GM23338 (cell line): ENCODE data around the gene PLEKHA8. TPM values are rescaled to one million over a fixed set of nuclear protein-coding genes. Genes with fewer than 3 reads are reported as not detected.

Experiments used
- ATAC-seq: fragments of 200-7000 bp; cut with Tn5 transposase; 3 replicates; pipeline ENCODE4 v1.9.1; 2020
- DNase-seq: peaks from one replicate; pipeline ENCODE4 v3.0.0-alpha.2; 2015; ENCODE audit warnings: low spot score
- H2AFZ ChIP-seq: fragments of 200-600 bp; sonication (generic); 2 replicates; pipeline ENCODE4 v1.8.0; 2016; ENCODE audit warnings: antibody characterized with exemption, mild to moderate bottlenecking, moderate library complexity
- H3F3A ChIP-seq: fragments of 200-600 bp; sonication (generic); replicated peaks from 2 replicates; pipeline ENCODE4 v1.8.0; 2017; ENCODE audit warnings: antibody characterized with exemption, mixed run types, low read depth
- H3K27ac ChIP-seq: fragments of 200-600 bp; sonication (generic); 2 replicates; pipeline ENCODE4 v1.6.1; 2016; ENCODE audit warnings: low read depth
- H3K27me3 ChIP-seq: fragments of 200-600 bp; sonication (generic); 2 replicates; pipeline ENCODE4 v1.8.0; 2016; ENCODE audit warnings: mild to moderate bottlenecking, mixed run types, moderate library complexity; ENCODE audit not compliant: insufficient read depth
- H3K36me3 ChIP-seq: fragments of 200-600 bp; sonication (generic); 2 replicates; pipeline ENCODE4 v1.8.0; 2016; ENCODE audit warnings: mild to moderate bottlenecking; ENCODE audit not compliant: insufficient read depth
- H3K4me1 ChIP-seq: fragments of 200-600 bp; sonication (generic); 2 replicates; pipeline ENCODE4 v1.8.0; 2016; ENCODE audit warnings: mild to moderate bottlenecking, moderate library complexity; ENCODE audit not compliant: insufficient read depth
- H3K4me2 ChIP-seq: fragments of 200-600 bp; sonication (generic); 2 replicates; pipeline ENCODE4 v1.7.1; 2017; ENCODE audit warnings: mixed run types
- H3K4me3 ChIP-seq: fragments of 200-600 bp; sonication (generic); 2 replicates; pipeline ENCODE4 v1.6.1; 2016; ENCODE audit warnings: mixed run types
- H3K79me2 ChIP-seq: fragments of 200-600 bp; sonication (generic); replicated peaks from 2 replicates; pipeline ENCODE4 v1.8.0; 2017; ENCODE audit warnings: mild to moderate bottlenecking; ENCODE audit not compliant: insufficient read depth
- H3K9me2 ChIP-seq: fragments of 200-600 bp; sonication (generic); 2 replicates; pipeline ENCODE4 v1.8.0; 2017; ENCODE audit not compliant: insufficient read depth
- H4K20me1 ChIP-seq: fragments of 200-600 bp; sonication (generic); replicated peaks from 2 replicates; pipeline ENCODE4 v1.8.0; 2017; ENCODE audit warnings: mild to moderate bottlenecking; ENCODE audit not compliant: insufficient read depth
- H3K27ac Mint-ChIP-seq: 2 replicates; pipeline ENCODE4 v1.8.0; 2020; ENCODE audit warnings: inconsistent platforms, mild to moderate bottlenecking, moderate library complexity, mixed read lengths
- H3K27me3 Mint-ChIP-seq: 3 replicates; pipeline ENCODE4 v1.8.0; 2022; ENCODE audit warnings: low read depth, mild to moderate bottlenecking, moderate library complexity, mixed read lengths, inconsistent platforms; ENCODE audit not compliant: insufficient read depth, poor library complexity
- H3K36me3 Mint-ChIP-seq: 3 replicates; pipeline ENCODE4 v1.8.0; 2021; ENCODE audit warnings: low read depth, mild to moderate bottlenecking, inconsistent platforms, moderate library complexity, mixed read lengths
- H3K4me1 Mint-ChIP-seq: 3 replicates; pipeline ENCODE4 v1.8.0; 2020; ENCODE audit warnings: mild to moderate bottlenecking, inconsistent platforms, mixed read lengths
- H3K4me3 Mint-ChIP-seq: 3 replicates; pipeline ENCODE4 v1.8.0; 2021; ENCODE audit warnings: moderate library complexity, mild to moderate bottlenecking, inconsistent platforms, mixed read lengths
- H3K9me3 Mint-ChIP-seq: 3 replicates; pipeline ENCODE4 v1.8.0; 2020; ENCODE audit warnings: moderate library complexity, mild to moderate bottlenecking, inconsistent platforms, mixed read lengths
- CREB1 ChIP-seq: fragments of 250-450 bp; sonication (Bioruptor Pico); IDR thresholded peaks from 2 replicates; pipeline ENCODE4 v1.5.0; 2020; ENCODE audit warnings: low read depth, mild to moderate bottlenecking, moderate library complexity
- CTCF ChIP-seq, 2 experiments: fragments of 200-600 bp in 1 of 2; sonication (generic) in 1 of 2; conservative IDR thresholded peaks; 2 replicates each; pipeline versions ENCODE4 v1.5.1 to v1.6.1; 2016 to 2017; ENCODE audit warnings: antibody characterized with exemption in 2 of 2, low read depth in 2 of 2, mild to moderate bottlenecking in 2 of 2, moderate library complexity in 1 of 2
- EZH2phosphoT487 ChIP-seq: fragments of 200-600 bp; sonication (generic); IDR thresholded peaks from one replicate; pipeline ENCODE4 v1.8.1; 2018; ENCODE audit warnings: antibody characterized with exemption; ENCODE audit not compliant: unreplicated experiment
- JUNB ChIP-seq: IDR thresholded peaks from one replicate; pipeline ENCODE4 v1.6.1; 2016; ENCODE audit warnings: antibody characterized with exemption; ENCODE audit not compliant: unreplicated experiment
- NANOG ChIP-seq: IDR thresholded peaks from 2 replicates; pipeline ENCODE4 v1.6.1; 2016; ENCODE audit warnings: antibody characterized with exemption, borderline replicate concordance
- POLR2AphosphoS5 ChIP-seq: IDR thresholded peaks from 2 replicates; pipeline ENCODE4 v1.6.1; 2016; ENCODE audit warnings: antibody characterized with exemption, low read depth
- STAT1 ChIP-seq: IDR thresholded peaks from one replicate; pipeline ENCODE4 v1.6.1; 2016; ENCODE audit warnings: antibody characterized with exemption; ENCODE audit not compliant: unreplicated experiment
- ZNF114 ChIP-seq: fragments of 250-450 bp; sonication (Bioruptor Pico); IDR thresholded peaks from 2 replicates; pipeline ENCODE4 v1.5.0; 2020; ENCODE audit warnings: mild to moderate bottlenecking, moderate library complexity
- ZNF331 ChIP-seq: fragments of 250-450 bp; sonication (Bioruptor Pico); IDR thresholded peaks from 2 replicates; pipeline ENCODE4 v1.5.0; 2020; ENCODE audit warnings: low read depth, mild to moderate bottlenecking, moderate library complexity
- ZNF462 ChIP-seq: fragments of 250-450 bp; sonication (Bioruptor Pico); IDR thresholded peaks from 2 replicates; pipeline ENCODE4 v1.5.0; 2020; ENCODE audit warnings: mild to moderate bottlenecking, moderate library complexity
- polyA plus RNA-seq: library from polyadenylated mRNA; unstranded; fragments of >200 nt; fragmentation: Nextera tagmentation; extraction: Ambion mirVana; gene quantifications from 2 replicates; pipeline ENCODE4 v1.2.1, GENCODE V29; 2016
- total RNA-seq: library from RNA; depleted of rRNA; stranded (reverse); fragments of >200 nt; shearing (Covaris generic); gene quantifications from 2 replicates; pipeline ENCODE4 v1.2.3, GENCODE V29; 2014

Gene PLEKHA8
- total and polyA plus RNA-seq, 2 experiments from 2014 or later: 11.6 to 44.9 TPM

GRCh38 chr7:30057741-30058140, 29.5 kb downstream of the PLEKHA8 start:
- no peak overlapping the region for H3K4me3 Mint-ChIP-seq
- Histone ChIP-seq H3K4me2 (no peak overlapping the region), H3K79me2 (no peaks in the 10 kb centered on the region), H3K9me2 (no peaks in the 10 kb centered on the region), H2AFZ (no peak overlapping the region), H3K27ac (no peak overlapping the region), H3K4me3 (no peak overlapping the region), H3K36me3 (peaks cover 29% of the 10 kb centered on the region), H3K4me1 (no peaks in the 10 kb centered on the region), H3K27me3 (no peaks in the 10 kb centered on the region), H4K20me1 (no peaks in the 10 kb centered on the region; the same call in 1 of the 2 replicates), H3F3A (no peaks in the 10 kb centered on the region)
- no peak for ATAC-seq
- no peak for TF ChIP-seq ZNF114 (CRISPR knock-in tag)
- TF ChIP-seq JUNB: no peak
- TF ChIP-seq EZH2phosphoT487: no peak
- no peak for TF ChIP-seq ZNF331
- TF ChIP-seq CREB1 (CRISPR knock-in tag): no peak
- TF ChIP-seq CTCF (conservative IDR thresholded peaks at IDR 0.05; ENCODE audit: low read depth in 2 of 2): no peak
- TF ChIP-seq ZNF462 (CRISPR knock-in tag): no peak
- TF ChIP-seq STAT1: no peak
- no peak for TF ChIP-seq POLR2AphosphoS5
- no peak for TF ChIP-seq NANOG
- H3K36me3 Mint-ChIP-seq: peaks cover 66% of the 10 kb centered on the region
- H3K9me3 Mint-ChIP-seq: no peaks in the 10 kb centered on the region; the same call in 2 of the 3 replicates
- H3K4me1 Mint-ChIP-seq: no peaks in the 10 kb centered on the region
- no peak overlapping the region for H3K27ac Mint-ChIP-seq
- peaks cover 2% of the 10 kb centered on the region for H3K27me3 Mint-ChIP-seq
- DNase-seq: no peak
